ENCODE data around the gene PHF2.

The PHF2 gene

DNA sequence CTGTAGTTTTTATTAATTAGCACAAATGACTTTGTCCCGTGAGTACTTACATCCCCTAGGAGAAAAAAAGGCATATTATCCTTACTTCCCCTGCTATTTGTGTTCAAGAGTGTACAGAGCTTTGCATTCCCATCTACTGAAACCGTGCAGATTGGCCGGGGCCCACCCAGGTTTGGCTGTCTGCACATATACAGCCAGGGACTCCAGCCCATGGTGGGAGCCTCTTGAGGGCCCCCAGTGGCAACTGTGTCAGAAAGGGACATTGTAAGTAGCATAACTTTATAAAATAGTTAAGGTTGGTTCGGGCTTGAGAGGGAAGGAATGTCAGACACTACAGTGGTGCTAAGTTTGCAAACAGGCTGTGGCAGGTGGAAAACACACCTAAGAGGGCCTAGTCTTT is 24.7 kb downstream of the PHF2 start:
- DNase-seq (ENCODE audit: low read depth in 2 of 2): no peak

DNA sequence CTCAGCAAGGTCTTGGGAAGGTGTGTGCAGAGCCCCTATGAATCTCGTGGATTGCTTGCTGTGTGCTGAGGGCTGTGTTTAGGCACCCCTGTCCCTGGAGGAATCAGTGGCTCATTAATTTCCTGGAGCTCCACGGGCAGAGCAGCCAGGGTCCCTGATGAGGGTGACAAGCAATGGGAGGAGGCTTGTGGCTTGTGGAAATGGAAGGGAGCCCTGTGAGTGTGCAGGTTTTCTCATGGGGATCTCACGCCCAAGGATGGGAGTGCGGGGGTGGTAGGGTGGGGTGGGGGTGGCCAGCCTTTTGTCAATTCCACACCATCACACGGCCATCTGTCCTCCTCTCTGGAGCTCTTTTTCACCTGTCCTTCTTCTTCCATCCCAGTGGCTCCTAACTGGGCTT is 25.3 kb downstream of the PHF2 start:
- DNase-seq (ENCODE audit: low read depth in 2 of 2): no peak

DNA sequence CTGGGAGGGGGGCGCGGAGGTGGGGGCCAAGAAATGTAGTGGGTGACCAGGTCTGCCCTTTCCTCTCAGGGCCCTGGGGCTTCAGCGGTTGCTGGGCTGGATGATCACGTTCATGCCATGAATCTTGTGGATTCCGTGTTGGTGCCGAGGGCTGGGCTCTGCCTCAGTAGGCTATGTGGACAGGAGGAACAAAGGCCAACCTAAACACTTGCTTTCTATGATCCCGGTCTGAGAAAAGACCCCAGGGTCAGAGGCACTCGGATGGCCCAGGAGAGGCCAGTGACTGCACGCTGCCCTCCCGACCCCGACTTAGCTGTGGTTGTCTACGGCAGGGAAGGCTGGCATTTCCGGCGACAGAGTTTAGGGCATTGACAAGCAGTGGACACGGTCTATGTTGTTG is 26.6 kb downstream of the PHF2 start:
- DNase-seq (ENCODE audit: low read depth in 2 of 2): no peak

DNA sequence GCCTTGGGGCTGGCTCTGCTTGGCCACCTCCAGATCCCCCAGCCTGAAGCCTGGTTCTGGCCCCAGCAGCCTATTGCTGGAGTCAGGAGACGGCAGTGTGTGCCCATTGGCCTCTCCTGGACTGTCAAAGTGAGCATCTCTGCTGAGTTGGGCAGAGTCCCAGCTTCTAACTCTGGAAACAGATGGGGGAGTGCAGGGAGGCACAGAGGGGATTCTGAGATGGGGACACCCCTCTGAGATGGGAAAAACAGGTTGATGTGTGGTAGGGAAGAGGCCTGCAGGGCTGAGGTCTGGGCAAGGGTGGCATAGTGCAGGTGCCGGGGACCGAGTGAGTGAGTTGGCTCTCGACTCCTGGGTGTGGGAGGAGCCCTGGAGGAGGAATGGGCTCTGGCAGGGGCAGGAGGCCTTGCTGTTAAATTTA is 27.5 kb downstream of the PHF2 start:
- no peak for DNase-seq (ENCODE audit: low read depth in 2 of 2)

DNA sequence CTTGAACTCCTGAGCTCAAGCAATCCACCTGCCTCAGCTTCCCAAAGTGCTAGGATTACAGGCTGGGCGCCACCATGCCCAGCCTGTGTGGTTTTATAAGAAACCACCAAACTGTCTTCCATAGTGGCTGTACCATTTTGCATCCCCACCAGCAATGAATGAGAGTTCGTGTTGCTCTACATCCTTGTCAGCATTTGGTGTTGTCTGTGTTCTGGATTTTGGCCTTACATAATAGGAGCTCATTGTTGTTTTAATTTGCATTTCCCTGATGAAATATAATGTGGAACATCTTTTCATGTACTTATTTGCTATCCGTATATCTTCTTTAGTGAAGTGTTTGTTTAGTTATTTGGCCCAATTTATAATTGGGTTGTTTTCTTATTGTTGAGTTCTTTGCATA is 29.8 kb downstream of the PHF2 start:
- no peak for DNase-seq (ENCODE audit: low read depth in 2 of 2)

DNA sequence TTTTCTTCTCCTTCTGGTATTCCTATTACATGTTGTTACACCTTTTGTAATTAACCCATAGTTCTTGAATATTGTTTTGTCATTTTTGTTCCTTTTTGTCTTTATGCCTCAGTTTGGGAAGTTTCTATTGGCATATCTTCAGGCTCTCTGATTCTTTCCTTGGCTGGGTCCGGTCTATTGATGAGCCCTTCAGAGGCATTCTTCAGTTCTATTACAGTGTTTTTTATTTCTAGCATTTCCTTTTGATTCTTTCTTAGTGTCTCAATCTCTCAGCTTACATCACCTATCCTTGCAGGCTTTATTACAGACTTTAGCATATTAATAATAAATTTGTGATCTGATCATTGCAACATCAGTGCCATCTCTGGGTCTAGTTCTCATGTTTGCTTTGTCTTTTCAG is 33.8 kb downstream of the PHF2 start:
- no peak for DNase-seq (ENCODE audit: low read depth in 2 of 2)

DNA sequence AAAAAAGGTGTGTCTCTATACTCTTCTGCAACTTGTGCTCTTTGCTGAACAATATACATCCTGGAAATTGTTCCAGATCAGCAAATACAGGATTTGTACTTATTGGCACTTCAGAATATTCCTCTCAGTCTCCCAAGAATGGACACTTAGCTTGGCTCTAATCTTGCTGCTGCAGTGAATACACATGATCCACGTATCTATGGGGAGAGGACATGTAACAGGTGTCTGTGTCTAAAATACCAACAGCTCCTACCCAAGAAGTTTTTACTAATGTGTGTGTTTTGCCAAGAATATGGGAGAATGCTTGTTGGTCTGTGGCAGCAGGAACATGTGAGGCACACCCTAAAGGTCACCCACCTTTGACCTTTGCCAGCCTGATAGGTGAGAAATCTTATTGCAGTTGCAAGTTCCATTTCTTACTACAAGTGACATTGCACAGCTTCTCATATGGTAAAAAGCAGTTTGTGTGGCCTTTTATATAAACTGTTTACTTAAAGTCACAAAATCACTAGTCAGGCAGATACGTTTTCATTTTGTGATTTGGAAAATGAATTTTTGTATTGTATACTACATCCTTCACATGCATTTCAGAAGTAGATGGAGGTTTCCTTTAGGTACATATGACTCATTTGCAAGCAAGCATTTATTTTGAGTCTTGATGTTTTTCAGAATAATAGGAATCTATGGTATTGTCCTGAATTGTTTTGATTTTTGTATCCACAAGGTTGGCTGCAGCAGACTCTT is 35.8 kb downstream of the PHF2 start:
- DNase-seq (ENCODE audit: low read depth in 2 of 2): no peak

DNA sequence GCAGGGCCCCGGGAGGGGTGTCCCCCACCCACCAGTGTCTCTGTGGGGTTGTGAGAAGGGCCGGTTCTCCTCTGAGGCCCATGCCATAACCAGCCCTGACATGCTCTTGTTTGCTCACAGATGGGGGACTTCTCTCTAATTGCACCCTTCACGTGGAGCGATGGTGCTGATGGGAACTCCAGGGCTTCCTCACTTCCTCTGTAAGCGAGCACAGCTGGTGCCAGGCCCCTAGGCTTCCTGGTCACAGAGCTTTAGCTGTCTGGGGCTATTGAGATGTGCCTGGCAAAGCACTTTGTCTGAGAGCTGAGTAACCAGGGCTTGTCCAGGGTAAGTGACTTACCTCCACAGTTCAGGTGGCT is 36.4 kb downstream of the PHF2 start:
- no peak for DNase-seq (ENCODE audit: low read depth in 2 of 2)

DNA sequence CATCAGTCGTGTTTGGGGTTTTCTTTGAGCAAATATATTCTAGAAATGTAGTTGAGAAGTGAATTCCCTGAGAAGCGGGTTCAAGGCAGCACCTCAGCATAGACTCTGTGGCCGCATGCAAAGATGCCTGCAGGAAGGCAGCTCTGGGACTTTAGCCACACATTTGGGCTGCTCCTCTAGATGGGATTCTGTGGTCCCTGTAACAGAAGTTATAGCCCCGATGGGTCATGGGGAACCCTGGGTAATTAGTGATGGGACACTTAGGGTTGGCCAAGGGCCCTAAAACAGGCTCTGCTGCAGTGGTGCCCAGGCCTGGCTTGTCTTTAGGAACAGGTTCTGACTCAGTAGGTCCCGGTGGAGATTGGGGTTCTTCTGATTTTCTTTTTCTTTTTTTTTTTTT is 36.8 kb downstream of the PHF2 start:
- no peak for DNase-seq (ENCODE audit: low read depth in 2 of 2)

DNA sequence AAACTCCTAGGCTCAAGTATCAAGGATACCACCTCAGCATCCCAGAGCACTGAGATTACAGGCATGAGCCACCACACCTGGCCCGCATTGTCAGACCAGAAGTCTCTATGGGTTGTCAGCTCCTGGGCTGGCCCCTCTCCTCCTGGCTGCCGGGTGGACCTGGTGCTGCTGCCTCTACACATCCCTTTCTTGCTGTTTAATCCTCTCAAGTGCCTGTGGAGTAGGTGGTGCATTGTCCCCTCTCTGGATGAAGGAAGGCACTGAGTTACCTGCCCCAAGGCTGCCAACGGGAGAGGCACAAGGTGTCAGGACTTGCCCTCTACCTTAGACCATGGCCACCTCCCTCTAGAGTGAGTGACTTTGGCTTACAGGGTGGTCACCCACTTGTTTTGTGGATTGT is 37.4 kb downstream of the PHF2 start:
- no peak for DNase-seq (ENCODE audit: low read depth in 2 of 2)

DNA sequence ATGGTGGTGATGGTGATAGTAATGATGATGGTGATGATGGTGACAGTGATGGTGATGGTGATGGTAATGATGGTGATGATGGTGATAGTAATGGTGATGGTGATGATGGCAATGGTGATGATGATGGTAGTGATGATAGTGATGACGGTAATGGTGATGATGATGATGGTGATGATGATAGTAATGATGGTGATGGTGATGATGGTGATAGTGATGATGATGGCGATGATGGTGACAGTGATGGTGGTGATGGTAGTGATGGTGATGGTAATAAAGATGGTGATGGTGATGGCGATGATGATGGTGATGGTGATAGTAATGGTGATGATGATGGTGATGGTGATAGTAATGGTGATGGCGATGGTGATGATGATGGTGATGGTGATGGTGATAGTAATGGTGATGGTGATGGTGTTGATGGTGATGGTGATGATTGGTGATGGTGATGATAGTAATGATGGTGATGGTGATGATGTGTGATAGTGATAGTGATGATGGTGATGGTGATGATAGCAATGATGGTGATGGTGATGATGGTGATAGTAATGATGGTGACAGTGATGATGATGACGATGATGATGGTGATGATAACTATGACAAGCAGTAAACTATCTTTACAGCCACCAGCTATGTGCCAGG is 38.6 kb downstream of the PHF2 start:
- no peak for DNase-seq (ENCODE audit: low read depth in 2 of 2)

DNA sequence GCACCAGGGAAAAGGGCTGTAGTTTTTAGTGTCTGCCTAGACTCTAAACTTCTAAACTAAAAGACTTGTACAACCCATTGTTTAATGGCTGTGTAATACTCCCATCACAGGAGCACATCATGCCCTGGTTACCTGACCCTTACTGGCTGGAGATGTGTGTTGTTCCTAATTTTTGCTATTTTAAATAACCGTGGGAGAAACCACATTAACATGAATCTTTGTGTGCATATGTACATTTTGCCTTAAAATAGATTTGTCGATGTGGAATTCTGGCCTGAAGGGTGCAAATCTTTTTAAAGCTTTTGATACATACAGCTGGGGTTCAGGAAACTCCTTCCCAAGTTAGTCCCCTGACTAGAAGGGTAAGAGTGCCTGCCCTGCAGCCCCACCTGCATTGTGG is 39.7 kb downstream of the PHF2 start:
- no peak for DNase-seq (ENCODE audit: low read depth in 2 of 2)

DNA sequence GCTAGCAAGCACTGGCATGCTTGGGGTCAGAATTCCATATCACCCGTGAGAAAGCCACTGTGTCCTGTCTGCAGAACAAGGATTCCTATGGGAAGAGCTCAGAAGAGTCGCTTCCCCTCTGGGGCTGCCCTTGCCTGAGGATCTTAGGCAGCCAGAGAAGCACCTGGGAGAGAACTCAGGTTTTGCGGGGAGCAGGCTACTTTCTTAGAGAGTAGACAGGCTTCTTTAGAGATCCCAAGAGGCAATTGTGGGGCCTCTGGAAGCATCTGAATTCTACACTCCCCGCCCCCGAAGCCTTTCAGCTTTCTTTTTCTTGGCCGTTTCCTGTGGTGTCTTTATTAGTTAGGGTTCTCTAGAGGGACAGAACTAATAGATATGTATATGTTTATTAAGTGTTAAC is 40.9 kb downstream of the PHF2 start:
- no peak for DNase-seq (ENCODE audit: low read depth in 2 of 2)

DNA sequence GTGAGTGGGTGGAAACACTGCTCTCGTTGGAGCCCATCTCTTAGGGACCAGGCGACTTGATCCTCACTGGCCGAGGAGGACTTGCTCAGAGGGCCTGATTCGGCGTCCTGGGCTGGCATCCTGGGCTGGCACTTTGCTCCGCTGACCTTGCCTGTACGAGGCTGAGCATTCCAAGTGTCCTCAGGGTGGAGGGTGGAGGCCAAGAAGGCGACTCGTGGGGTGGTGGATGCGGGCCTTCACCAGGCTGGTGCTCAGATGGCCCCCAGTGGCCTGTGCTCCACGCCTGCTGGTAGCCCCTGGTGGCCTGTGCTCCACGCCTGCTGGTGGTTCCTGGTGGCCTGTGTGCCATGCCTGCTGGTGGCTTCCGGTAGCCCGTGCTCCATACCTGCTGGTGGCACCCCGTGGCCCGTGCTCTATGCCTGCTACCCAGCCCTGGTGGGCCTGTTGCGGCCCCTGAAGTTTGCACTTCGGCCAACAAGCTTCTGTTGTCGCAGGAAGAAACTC is 42.9 kb downstream of the PHF2 start:
- no peak for DNase-seq (ENCODE audit: low read depth in 2 of 2)

DNA sequence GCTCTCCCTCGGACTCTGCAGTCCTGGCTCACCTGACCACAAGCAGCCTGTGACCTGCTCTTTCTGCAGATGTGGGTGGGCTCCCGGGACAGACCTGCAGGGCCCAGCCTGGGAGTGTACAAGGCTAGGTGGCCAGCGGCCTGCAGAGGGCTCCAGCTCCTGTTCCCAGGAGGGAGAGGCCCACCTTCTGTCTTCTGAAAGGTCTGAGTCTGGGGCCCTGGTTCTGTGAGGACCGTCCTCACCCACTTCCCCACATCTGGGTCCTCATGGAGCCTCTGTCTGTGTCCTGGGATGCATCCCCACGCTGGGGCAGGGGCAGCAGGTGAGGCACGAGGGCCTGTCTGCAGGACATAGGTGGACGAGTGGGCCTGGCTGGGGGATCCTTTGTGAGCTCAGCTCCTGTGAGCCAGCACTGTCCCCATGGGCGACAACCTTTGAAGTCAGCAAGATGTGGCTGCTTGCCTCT is 43.7 kb downstream of the PHF2 start:
- no peak for DNase-seq (ENCODE audit: low read depth in 2 of 2)

DNA sequence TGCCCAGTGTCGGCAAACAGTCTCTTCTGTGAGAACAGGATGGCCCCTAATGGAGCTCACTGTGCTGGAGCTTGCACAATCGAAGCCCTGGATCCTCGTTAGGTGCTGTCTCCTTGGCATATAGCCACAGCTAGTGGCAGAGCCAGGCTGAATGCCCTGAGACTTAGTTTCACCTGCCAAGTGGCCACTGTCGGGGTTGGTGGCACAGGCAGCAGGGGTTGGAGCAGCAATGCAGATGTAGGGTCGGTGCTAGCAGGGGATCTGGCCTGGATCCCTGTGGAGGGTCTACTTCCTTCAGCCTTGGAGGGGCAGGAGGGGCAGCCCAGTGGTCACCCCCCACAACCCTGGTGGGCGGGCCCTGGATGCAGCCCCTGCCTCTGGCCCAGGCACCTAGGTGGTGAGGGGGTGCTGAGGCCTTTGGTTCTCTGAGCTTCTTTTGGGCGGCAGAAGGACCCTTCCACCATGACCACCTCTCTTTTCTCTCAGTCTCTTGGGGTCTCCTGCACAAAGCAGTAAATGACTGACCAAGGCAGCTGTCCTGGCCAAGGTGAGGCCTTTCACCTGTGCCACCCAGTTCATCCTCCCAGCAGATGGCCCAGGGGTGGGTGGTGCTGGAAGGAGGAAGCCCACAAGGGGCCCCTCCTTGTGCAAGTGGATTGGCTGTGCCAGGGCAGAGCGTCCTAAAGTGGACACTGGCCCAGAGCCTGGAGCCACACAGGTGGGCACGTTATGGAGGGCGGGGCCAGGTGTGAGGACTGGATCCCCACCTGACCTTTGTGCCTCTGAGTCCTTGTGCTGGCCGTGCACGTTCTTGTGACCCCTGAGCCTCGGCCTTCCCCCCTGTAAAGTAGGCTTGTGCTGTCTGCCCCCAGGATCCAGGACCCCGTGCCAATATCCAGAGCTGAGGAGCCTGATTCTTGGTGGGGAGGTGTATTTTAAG is 44.8 kb downstream of the PHF2 start:
- DNase-seq (ENCODE audit: low read depth in 2 of 2): no peak

DNA sequence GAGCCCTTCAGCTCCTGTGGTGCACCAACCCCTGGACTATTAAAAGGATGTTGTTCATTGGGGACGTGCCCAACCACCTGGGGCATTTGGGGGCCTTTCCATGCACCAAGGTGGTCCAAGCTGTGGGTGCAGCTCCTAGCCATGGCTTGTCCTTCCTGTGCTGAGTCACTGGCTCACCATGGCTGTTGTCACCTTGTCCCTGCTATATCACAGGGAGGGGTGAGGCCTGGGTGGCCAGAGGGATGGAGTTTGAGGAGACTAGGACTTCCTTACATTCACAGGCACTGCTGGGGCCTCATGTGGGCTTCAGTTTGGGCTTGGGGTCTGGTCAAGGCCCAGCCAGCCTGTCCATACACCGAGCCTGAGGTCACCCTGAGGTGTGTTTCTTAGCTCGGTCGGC is 45.5 kb downstream of the PHF2 start:
- no peak for DNase-seq (ENCODE audit: low read depth in 2 of 2)

DNA sequence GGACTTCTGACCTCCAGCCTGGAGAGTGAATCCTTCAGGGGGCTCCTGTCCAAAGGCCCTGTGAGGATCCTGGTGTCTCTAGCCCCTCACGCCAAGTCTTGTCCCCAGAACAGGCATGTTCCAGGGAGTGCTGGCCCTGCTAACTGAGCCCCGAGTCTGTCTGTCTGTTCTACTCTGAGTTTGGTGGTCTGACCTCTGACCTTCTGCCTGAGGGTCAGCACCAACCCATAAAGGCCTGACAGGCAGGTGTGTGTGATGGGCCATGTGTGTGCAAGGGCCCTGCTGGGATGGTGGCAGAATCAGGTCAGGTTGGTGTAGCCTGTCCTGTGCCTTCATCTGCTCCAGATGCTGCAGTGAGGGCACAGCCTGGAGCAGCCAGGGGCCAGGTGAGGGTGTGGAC is 46.3 kb downstream of the PHF2 start:
- DNase-seq (ENCODE audit: low read depth in 2 of 2): no peak

DNA sequence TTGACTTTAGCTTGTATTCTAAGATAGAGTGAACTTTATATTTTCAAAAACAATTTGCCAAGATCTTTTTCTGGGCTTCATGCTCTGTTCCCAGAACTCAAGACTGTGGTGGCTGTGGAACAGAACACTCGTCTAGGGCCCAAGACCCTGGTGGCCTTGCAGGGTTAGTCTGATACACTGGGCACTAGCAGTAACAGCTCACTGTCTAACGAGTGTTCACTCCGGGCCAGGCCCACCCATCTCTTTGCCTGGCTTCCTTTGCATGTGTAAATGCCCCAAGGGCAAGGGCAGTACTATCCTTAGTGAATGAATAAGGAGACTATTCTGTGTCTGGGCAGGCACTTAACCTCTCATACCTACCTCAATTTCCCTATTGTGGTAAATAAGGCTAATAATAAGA is 47.4 kb downstream of the PHF2 start:
- DNase-seq (ENCODE audit: low read depth in 2 of 2): no peak

DNA sequence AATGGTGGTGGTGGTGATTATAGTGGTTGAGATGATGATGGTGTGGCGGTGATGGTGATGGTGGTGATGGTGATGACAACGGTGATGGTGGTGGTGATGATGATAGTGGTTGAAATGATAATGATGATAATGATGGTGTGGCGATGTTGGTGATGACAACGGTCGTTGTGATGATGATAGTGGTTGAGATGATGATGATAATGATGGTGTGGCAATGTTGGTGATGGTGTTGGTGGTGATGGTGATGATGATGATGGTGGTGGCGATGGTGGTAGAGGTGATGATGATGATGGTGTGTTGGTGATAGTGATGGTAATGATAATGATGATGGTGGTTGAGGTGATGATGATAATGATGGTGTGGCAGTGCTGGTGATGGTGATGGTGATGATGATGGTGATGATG is 48.0 kb downstream of the PHF2 start:
- no peak for DNase-seq (ENCODE audit: low read depth in 2 of 2)

DNA sequence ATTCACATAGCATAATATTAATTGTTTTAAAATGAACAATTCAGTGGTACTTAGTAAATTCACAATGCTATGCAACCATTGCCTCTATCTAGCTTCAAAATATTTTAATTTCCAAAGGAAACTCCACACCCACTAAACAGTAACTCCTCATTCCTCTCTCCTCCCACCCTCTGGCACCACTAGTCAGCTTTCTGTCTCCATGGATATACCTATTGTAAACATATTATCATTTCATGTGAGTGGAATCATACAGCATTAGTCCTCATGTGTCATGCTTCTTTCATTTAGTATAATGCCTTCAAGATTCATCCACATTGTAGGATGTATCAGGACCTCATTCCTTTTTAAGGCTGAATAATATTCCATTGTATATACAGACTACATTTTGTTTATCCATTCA is 48.6 kb downstream of the PHF2 start:
- DNase-seq (ENCODE audit: low read depth in 2 of 2): no peak

DNA sequence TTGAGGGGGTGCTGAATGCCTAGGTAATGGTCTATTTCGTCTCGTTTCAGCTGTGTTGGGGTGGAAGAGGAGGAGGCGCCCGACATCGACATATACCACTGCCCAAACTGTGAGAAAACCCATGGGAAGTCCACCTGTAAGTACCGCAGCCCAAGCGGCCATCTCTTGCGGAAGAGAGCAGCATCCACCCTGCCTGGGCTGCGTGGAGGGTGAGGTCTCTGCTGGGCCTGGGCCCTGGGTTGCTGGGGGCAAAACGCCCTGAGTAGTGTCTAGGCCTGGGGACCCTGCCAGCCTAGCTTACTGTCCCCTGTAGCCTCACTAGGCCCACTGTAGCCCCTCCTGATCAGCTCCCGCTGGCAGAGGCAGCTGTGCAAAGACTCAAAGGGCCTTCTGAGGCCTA is 53.5 kb downstream of the PHF2 start:
- no peak for DNase-seq (ENCODE audit: low read depth in 2 of 2)
